Memory B cell (primary cell): ENCODE results near the gene NDUFS7.

Experiments used
- ATAC-seq: fragments of 150-1000 bp; cut with Tn5 transposase; 2 replicates; pipeline ENCODE4 v1.10.0; 2021; ENCODE audit warnings: low read depth, mild to moderate bottlenecking, moderate library complexity
- DNase-seq, 2 donors: peaks; one replicate each; pipeline ENCODE4 v3.0.0; 2022; ENCODE audit warnings: low spot score in 2 of 2
- H3K27ac Mint-ChIP-seq: one replicate; pipeline ENCODE4 v1.8.0; 2022; ENCODE audit warnings: mild to moderate bottlenecking, moderate library complexity, mixed read lengths
- H3K27me3 Mint-ChIP-seq: one replicate; pipeline ENCODE4 v1.8.0; 2022; ENCODE audit warnings: mixed read lengths
- H3K36me3 Mint-ChIP-seq: one replicate; pipeline ENCODE4 v1.8.0; 2022; ENCODE audit warnings: mild to moderate bottlenecking, mixed read lengths
- H3K4me1 Mint-ChIP-seq: one replicate; pipeline ENCODE4 v1.8.0; 2022; ENCODE audit warnings: mixed read lengths
- H3K4me3 Mint-ChIP-seq: one replicate; pipeline ENCODE4 v1.8.0; 2022; ENCODE audit warnings: mild to moderate bottlenecking, moderate library complexity, mixed read lengths
- H3K9me3 Mint-ChIP-seq: one replicate; pipeline ENCODE4 v1.8.0; 2022; ENCODE audit warnings: mixed read lengths

NDUFS7 gene

DNA sequence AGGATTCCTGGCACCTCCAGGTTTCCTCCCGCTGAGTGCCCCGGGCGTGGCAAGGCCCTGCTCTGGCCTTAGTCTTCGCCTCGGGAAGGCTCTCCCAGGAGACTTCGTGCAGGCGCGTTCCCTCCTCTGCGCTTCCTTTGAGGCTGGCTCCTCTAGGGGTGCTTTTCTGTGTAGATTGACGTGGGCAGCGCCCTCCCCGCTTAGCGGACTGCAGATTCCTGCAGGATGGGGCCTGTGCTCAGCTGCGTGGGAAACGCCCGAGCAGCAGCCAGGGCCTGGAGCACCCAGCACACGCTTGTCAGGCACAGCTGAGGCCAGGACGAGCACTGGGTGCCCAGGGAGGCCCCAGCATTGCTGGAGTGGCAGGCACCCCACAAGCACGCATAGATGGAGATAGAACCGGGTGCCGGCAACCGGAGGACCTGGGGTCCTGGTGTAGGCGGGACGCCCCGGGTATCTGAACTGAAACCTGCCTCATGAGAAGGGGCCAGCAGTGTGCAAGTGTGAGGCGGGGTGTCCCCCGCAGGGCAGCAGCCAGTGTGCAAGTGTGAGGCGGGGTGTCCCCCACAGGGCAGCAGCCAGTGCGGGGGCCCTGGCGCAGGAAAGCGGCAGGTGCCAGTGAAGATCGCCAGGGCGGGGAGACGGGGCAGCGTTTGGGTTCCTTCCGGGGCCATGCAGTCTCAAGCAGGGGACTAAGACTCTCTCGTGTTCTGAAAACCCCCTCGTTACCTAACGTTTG lies 3.4 kb downstream of the NDUFS7 start:
- H3K9me3 Mint-ChIP-seq, result no peaks in the 10 kb centered on the region

DNA sequence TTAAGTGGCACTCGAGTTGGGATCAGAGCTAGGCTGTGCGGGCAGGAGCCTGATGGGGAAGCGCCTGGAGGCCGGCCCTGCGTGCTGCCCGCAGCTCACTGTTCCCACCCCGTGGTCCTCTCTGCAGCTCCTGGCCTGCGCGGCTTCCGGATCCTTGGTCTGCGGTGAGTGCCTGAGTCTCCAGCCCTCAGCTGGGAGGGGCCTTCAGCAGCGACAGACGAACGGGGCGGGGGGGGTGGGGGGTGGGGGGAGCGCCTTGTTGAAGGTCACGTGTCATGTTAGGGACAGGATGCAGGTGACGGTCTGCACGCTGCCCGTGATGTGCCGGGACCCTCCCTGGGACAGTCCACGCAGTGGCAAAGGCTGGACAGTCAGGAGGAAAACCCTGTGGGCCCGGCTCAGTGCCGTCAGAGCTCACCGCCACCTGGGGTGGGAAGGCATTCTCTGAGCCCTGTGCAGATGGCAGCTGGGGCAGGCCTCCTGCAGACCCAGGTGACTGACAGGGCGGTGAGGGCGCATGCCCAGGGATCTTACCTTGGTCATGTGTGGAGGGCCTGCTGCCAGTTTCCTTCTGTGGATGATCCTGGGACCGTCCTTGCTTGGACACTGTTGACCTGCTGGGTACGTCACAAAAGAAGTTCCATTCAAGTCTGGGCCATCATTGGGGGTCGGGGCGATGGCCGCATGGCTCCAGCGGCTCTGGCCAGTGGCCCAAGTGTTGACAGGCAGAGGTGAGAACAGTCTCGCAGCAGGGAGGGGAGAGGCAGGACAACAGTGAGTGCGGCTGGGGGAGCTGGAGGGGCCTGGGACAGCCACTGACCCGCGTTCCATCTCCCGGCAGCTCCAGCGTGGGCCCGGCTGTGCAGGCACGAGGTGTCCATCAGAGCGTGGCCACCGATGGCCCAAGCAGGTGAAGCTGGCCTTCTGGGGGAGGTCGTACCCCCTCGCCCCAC lies 4.3 kb downstream of the NDUFS7 start:
- H3K27ac Mint-ChIP-seq, result no peak overlapping the region
- no peak for ATAC-seq
- no peak overlapping the region for H3K4me3 Mint-ChIP-seq
- H3K4me1 Mint-ChIP-seq, result peaks cover 10% of the 10 kb centered on the region
- H3K27me3 Mint-ChIP-seq, result no peaks in the 10 kb centered on the region
- no peak for DNase-seq
- H3K36me3 Mint-ChIP-seq, result peaks cover 24% of the 10 kb centered on the region
- no peaks in the 10 kb centered on the region for H3K9me3 Mint-ChIP-seq

More for the DNA sequence above, 3.4 kb downstream of the NDUFS7 start:
- DNase-seq (no peak), ATAC-seq (no peak)
- Mint-ChIP-seq H3K4me1 (peaks cover 12% of the 10 kb centered on the region), H3K36me3 (peaks cover 20% of the 10 kb centered on the region), H3K27ac (no peak overlapping the region), H3K4me3 (no peak overlapping the region), H3K27me3 (no peaks in the 10 kb centered on the region)

DNA sequence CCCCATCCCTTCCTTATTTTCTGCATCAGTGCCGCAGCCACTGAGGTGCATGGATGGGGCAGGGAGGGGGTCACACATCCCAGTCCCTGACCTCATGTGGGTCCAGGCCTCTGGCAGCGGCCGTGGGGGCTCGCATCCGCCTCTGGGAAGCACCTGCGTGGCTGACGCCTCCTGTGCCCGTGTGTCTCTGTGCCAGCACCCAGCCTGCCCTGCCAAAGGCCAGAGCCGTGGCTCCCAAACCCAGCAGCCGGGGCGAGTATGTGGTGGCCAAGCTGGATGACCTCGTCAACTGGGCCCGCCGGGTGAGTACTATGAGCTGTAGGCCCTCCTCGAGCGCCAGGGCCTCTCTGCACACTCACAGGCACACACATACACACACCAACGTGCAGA lies 4.9 kb downstream of the NDUFS7 start:
- no peak overlapping the region for H3K27ac Mint-ChIP-seq
- no peaks in the 10 kb centered on the region for H3K9me3 Mint-ChIP-seq
- ATAC-seq (no peak), DNase-seq (no peak)
- no peaks in the 10 kb centered on the region for H3K27me3 Mint-ChIP-seq
- H3K4me3 Mint-ChIP-seq, result no peak overlapping the region
- peaks cover 6% of the 10 kb centered on the region for H3K4me1 Mint-ChIP-seq
- H3K36me3 Mint-ChIP-seq, result peaks cover 24% of the 10 kb centered on the region

DNA sequence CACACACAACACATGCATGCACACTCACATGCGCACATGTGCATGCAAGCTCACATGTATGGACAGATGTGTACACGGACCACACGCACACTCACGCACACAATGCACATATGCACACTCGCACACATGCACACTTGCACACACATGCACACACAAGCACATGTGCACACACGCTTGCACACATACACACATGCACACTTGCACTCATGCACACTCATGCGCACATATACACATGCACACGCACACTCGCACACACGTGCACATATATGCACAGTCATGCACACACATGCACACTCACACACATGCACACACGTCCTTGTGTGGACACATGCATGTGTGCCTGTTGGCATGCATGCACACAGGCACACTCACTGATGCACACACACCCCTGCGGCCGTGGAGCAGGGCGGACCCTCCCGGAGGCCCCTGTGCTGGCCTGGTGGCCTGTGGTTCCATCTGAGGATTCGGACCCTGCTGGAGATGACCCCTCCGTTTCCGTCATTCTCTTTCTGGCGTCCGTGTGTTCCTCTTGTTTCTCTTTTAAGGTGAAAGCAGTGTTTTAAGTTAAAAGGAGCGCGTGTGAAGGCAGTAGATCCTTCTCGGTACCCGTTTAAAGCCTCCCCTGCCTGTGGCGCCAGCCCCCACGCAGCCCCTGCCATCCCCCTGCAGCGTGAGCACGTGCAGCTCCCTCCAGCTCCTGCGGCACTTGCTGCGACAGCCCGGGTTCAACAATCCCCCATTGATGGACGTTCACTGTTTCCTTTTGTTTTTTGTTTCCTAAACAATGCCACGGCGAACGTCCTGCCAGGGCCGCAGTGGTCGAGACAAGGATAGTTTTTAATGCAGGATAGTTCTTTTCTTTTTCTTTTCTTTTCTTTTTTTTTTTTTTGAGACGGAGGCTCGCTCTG lies 5.6 kb downstream of the NDUFS7 start:
- no peaks in the 10 kb centered on the region for H3K9me3 Mint-ChIP-seq
- DNase-seq, result no peak
- no peak overlapping the region for H3K4me3 Mint-ChIP-seq
- H3K27ac Mint-ChIP-seq, result no peak overlapping the region
- H3K4me1 Mint-ChIP-seq, result peaks cover 6% of the 10 kb centered on the region
- no peak for ATAC-seq
- no peaks in the 10 kb centered on the region for H3K27me3 Mint-ChIP-seq
- H3K36me3 Mint-ChIP-seq, result peaks cover 24% of the 10 kb centered on the region

DNA sequence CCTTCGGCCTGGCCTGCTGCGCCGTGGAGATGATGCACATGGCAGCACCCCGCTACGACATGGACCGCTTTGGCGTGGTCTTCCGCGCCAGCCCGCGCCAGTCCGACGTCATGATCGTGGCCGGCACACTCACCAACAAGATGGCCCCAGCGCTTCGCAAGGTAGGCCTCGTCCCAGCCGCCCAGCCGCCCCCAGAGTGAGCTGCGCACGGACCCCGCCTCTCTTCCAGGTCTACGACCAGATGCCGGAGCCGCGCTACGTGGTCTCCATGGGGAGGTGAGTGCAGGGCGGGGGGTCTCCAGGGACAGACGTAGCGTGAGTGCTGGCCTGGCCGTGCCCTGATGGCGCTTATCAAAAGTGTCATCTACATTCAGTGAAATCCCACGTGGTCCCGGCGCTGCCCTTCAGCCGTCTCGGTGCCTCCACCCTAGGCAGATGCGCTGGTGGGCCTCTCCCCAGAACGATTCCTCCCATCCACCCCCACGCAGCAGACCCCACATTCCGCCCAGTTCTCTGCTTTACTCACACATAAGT lies 7.2 kb downstream of the NDUFS7 start:
- Mint-ChIP-seq H3K36me3 (peaks cover 24% of the 10 kb centered on the region), H3K9me3 (no peaks in the 10 kb centered on the region)
- no peak for ATAC-seq

DNA sequence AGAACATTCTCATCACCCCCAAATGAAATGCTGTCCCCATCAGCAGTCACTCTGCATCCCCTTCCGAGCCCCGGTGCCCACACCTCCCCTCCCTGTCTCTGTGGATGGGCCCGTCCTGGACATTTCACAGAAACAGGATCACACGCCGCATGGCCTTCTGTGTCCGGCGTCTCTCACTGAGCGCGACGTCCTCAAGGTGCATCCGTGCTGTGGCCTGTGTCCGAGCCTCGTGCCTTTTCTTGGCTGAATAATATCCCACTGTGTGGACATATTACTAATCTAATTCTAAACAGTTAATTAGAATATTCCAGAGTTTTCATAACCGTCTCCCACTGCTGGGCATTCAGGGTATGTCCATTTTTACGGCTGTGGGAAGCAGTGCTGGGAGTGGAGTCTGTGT lies 8.7 kb downstream of the NDUFS7 start:
- Mint-ChIP-seq H3K27ac (no peak overlapping the region), H3K4me3 (no peak overlapping the region), H3K4me1 (peaks cover 3% of the 10 kb centered on the region), H3K9me3 (no peaks in the 10 kb centered on the region), H3K27me3 (no peaks in the 10 kb centered on the region), H3K36me3 (peaks cover 22% of the 10 kb centered on the region)
- no peak for DNase-seq
- ATAC-seq, result no peak

More for the DNA sequence above, 7.2 kb downstream of the NDUFS7 start:
- DNase-seq, result no peak
- Mint-ChIP-seq H3K27me3 (no peaks in the 10 kb centered on the region), H3K27ac (no peak overlapping the region), H3K4me1 (peaks cover 3% of the 10 kb centered on the region), H3K4me3 (no peak overlapping the region)

DNA sequence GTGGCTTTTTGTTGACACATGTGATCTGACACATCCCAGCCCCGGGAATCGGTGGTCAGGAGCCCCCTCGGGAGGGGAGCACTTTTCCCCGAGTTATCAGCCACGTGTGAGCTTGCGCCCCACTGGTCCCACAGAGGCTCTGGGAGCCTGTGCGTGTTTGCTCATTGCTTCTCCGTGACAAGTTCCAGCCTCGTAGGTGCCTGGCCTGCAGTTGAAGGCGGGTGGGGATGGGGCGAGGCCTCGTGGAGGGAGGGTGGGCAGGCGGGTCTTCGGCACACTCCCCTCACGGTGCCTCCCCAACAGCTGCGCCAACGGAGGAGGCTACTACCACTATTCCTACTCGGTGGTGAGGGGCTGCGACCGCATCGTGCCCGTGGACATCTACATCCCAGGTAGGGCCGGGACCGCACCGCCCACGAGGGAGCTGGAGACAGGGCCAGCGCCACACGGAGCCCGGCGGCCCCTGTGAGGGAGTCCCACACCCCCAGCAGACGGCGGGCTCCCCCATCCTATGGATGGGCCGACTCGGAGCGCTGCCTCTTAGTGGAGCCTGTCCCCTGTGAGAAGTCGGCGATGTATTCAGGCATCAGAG lies 9.3 kb downstream of the NDUFS7 start:
- Mint-ChIP-seq H3K36me3 (peaks cover 21% of the 10 kb centered on the region), H3K9me3 (no peaks in the 10 kb centered on the region), H3K27ac (no peak overlapping the region), H3K4me3 (no peak overlapping the region), H3K4me1 (peaks cover 3% of the 10 kb centered on the region), H3K27me3 (no peaks in the 10 kb centered on the region)
- ATAC-seq (no peak), DNase-seq (no peak)

DNA sequence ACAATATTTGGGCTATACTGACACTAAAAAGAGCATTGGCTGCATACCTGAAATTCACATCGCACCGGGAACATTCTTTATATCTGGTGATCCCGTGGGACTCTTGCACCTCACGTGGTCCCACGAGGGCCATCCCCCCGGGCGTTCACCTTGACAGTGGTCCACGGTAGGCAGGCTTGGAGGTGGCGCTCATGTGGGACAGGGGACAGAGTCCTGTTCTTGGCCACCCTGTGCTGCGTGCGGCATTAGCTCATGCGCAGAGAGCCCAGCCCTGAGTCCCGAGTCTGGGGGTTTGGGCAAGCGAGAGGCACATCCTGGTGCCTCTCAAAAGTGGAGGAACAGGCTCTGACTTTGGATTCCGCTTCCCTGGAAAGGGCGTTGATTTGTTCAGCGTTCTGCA lies 10.1 kb downstream of the NDUFS7 start:
- ATAC-seq (no peak), DNase-seq (no peak)
- Mint-ChIP-seq H3K4me1 (peaks cover 3% of the 10 kb centered on the region), H3K27ac (no peak overlapping the region), H3K4me3 (no peak overlapping the region), H3K9me3 (no peaks in the 10 kb centered on the region), H3K36me3 (peaks cover 19% of the 10 kb centered on the region), H3K27me3 (no peaks in the 10 kb centered on the region)

DNA sequence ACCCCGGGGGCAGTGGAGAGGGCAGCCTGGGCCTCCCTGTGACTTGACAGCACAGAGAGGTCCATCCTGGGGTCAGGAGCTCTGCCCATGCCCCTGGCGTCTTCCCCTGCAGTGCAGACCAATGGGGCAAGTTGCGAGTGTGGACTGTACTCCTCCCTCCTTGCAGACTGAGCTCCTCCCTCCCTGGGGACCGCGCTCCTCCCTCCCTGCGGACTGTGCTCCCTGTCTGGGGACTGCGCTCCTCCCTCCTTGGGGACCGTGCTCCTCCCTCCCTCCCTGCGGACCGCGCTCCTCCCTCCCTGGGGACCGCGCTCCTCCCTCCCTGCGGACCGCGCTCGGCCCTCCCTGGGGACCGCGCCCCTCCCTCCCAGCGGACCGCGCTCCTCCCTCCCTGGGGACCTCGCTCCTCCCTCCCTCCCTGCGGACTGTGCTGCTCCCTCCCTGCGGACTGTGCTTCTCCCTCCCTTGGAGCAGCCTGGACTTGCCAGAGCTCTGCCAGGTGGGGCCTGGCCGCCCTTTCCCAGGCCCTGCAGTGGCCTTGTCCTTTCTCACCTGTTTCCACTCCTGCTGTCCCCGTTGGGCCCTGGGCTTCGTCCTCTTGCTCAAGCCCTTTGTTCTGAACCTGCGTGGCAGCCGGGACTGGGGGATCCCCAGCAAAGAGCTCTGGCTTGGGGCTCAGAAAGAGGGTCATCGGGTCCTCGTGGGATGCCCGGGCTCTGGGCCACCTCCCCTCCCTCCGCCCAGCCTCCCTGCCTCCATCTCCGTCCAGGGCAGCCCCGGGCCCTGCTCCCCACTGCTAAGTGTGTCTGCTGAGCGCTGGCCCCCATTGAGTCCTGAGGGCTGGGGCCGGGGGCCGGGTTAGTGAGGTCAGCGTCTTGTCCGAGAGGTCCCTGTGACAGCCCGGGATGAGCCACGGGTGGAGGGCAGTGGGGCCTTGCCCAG lies 10.8 kb downstream of the NDUFS7 start:
- Mint-ChIP-seq H3K36me3 (peaks cover 14% of the 10 kb centered on the region), H3K9me3 (no peaks in the 10 kb centered on the region), H3K4me3 (no peak overlapping the region), H3K27me3 (no peaks in the 10 kb centered on the region), H3K4me1 (peaks cover 3% of the 10 kb centered on the region), H3K27ac (no peak overlapping the region)
- ATAC-seq (no peak), DNase-seq (no peak)

DNA sequence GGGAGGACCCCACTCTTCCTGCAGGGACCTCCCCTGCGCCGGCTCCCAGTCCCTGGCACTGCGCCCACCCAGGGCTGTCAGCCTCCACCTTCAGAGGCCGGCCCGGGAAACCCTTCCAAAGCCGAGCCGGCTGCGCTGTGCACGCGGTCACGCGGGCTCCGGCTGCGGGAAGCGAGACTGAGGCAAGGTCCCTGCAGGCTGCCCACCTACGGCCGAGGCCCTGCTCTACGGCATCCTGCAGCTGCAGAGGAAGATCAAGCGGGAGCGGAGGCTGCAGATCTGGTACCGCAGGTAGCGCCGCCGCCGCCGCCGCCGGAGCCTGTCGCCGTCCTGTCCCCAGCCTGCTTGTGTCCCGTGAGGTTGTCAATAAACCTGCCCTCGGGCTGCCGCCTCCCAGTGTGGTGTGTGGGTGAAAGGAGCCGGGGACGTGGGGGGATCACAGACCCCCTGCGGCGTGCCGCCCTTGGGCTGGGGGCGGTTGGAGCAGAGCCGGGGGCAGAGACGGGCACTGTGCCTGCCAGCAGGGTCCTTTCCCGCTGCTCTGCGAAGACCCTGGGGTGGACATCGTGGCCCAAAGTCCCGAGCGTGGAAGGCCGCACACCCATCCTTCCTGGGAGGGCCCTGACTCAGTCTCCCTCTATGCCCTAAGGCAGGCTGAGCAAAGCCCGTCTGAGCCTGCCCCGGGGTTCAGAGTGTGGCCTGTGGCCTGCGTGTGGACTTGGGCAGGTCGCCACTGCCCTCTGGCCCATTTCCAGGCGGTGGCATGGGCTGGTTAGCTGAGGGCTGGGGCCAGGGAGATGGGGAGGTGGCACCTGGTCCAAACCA lies 11.7 kb downstream of the NDUFS7 start:
- H3K27ac Mint-ChIP-seq, result no peak overlapping the region
- H3K4me3 Mint-ChIP-seq, result no peak overlapping the region
- H3K4me1 Mint-ChIP-seq, result peaks cover 3% of the 10 kb centered on the region
- H3K27me3 Mint-ChIP-seq, result no peaks in the 10 kb centered on the region
- DNase-seq (no peak), ATAC-seq (no peak)
- H3K9me3 Mint-ChIP-seq, result no peaks in the 10 kb centered on the region
- H3K36me3 Mint-ChIP-seq, result peaks cover 8% of the 10 kb centered on the region

DNA sequence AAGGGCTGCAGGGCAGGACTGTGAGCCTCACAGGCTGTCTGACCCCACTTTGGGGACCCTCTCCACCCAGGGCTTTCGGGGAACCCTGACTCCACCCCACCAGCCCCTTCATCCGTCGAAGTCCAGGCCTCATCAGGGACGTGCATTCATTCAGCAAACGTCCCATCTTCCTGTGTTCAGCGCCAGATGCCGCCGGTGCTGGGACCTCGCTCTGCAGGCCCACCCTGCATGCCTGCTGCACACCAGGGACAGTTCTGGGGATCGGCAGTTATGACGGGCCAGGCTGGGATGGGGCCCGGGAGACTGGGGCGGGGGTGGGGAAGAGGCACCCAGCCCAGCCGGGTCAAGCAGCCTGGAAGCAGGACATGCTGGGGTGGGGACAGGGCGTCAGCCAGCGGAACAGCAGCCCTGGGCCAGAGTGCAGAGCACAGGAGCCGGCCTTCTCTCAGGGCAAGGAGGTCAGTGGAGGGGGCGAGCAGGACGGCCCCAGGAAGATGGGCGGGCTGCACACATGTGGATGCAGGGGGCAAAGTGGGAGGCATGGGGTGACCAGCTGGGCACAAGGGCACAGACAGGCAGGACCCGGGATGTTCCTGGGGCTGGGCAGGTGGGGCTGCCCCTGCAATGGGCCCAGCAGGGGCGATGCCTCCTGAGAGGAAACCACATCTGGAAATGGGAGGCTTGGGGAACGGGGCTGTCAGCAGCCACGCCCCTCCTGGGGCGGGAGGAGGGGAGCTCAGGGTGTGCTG lies 12.5 kb downstream of the NDUFS7 start:
- Mint-ChIP-seq H3K27me3 (no peaks in the 10 kb centered on the region), H3K4me1 (peaks cover 3% of the 10 kb centered on the region), H3K36me3 (peaks cover 4% of the 10 kb centered on the region), H3K27ac (no peak overlapping the region), H3K4me3 (no peak overlapping the region), H3K9me3 (no peaks in the 10 kb centered on the region)
- no peak for DNase-seq
- ATAC-seq, result no peak
